ENCODE results near the gene CNDP2.

- TF ChIP-seq EZH2 (IDR thresholded peaks at IDR 0.05; ENCODE audit: borderline replicate concordance, insufficient read depth, low read depth, low read length, poor library complexity, severe bottlenecking) = no peak
- TF ChIP-seq CTCF (IDR thresholded peaks at IDR 0.05) = no peak
Observed at GRCh38 chr18:74509856-74510769, 13.9 kb downstream of the CNDP2 start.

Measured in B cell (primary cell).